GM12873 (cell line): Measurements from ENCODE around the gene SH3YL1.

Experiments
- CTCF ChIP-seq: IDR thresholded peaks from 2 replicates; pipeline ENCODE4 v1.5.1; 2012; ENCODE audit warnings: low read depth, mild to moderate bottlenecking, moderate library complexity, low read length, control low read depth; ENCODE audit not compliant: insufficient read depth; ENCODE audit errors: missing control alignments

SH3YL1 gene

GRCh38 chr2:279956-280649 is 16.3 kb upstream of the SH3YL1 start:
- no peak for TF ChIP-seq CTCF

GRCh38 chr2:279366-279765 is 15.5 kb upstream of the SH3YL1 start:
- TF ChIP-seq CTCF, result no peak

- TF ChIP-seq CTCF, result no peak
Observed at GRCh38 chr2:278927-279320, 15.1 kb upstream of the SH3YL1 start.

GRCh38 chr2:278312-278926 is 14.6 kb upstream of the SH3YL1 start:
- TF ChIP-seq CTCF, result no peak

- TF ChIP-seq CTCF, result no peak
Observed at GRCh38 chr2:275466-275865, 11.6 kb upstream of the SH3YL1 start.

GRCh38 chr2:274503-274902 is 10.7 kb upstream of the SH3YL1 start:
- TF ChIP-seq CTCF, result no peak

GRCh38 chr2:273333-273732 is 9.5 kb upstream of the SH3YL1 start:
- TF ChIP-seq CTCF, result no peak
